ENCODE data around the gene ADM2. TPM values are rescaled to one million over a fixed set of nuclear protein-coding genes. Genes with fewer than 3 reads are reported as not detected.

The ADM2 gene
- total RNA-seq, 1 donor from 2014 or later: 3.7 TPM

DNA sequence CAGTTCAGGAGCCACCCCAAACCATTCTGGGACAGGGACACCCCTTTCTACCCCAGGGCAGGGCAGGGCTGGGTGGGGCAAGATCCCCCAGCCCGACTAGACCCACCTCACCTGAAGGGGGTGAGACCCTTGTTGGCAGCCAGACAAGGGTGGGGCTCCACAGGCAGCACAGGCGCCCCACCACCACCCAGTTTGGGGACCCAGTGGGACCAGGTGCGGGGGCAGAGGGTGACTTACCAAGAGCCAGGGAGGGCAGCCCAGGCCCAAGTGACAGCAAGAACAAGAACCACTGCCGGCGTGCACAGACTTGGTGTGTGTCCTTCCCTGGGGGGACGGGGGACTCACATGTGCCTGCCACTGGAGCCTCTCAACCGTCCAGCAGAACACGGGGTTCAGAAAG is 2.2 kb downstream of the ADM2 start:
- H3K4me3 ChIP-seq (ENCODE audit: low read depth, low read length): no peak overlapping the region
- DNase-seq (ENCODE audit: low read depth): no peak
- no peak for FAIRE-seq

DNA sequence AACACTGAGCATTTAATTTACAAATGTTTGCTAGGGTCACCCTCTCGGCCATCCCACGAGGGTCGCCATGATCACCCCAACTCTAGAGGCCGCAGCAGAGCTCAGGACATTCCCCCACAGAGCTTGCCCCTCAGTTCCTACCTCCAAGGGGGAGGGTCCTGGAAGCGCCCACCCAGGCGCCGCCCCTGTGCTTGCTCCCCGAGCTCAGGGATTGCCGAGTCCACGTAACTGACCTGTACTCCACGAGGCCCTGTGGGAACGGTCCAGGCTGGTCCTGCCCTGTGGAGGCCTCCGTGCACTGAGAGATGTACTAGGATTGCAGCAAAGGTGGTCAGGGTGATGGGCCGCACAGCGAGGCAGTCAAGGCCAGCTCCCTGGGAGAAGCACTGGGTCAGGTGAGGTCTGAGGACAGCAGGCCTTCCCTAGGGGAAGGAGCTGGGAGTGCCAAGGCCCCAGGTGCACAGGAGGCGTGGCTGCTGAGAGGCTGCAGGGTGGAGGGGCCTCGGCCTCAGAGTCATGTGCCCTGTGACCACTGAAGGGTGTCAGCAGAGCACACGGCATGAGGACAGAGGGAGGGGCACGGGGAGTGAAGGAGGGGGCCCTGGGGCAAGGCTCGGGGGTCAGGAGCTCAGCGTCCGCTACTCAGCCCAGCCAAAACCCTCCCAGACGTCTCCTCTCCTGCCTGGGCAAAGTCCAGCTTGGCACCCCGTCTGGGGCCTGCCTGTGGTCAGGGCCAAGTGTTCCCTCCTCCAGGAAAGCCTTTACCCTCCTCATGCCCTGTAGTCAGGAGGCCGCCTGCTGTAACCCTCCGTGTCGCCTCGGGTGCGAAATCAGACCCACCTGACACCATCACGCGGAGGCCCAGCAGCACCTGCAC is 2.9 kb downstream of the ADM2 start:
- peaks cover 6% of the 10 kb centered on the region for H3K36me3 ChIP-seq (ENCODE audit: control insufficient read depth, insufficient read depth, low read length)
- no peak for TF ChIP-seq CTCF (IDR thresholded peaks at IDR 0.05; ENCODE audit: insufficient read depth, low read length, severe bottlenecking)
- FAIRE-seq: no peak
- H3K27me3 ChIP-seq (ENCODE audit: control insufficient read depth, insufficient read depth, low read length): peaks cover 4% of the 10 kb centered on the region
- no peak for DNase-seq (ENCODE audit: low read depth)
- H3K4me3 ChIP-seq (ENCODE audit: low read depth, low read length): no peak overlapping the region

More for the DNA sequence above, 2.2 kb downstream of the ADM2 start:
- H3K27me3 ChIP-seq (ENCODE audit: control insufficient read depth, insufficient read depth, low read length): peaks cover 4% of the 10 kb centered on the region
- TF ChIP-seq CTCF (IDR thresholded peaks at IDR 0.05; ENCODE audit: insufficient read depth, low read length, severe bottlenecking): no peak
- H3K36me3 ChIP-seq (ENCODE audit: control insufficient read depth, insufficient read depth, low read length): peaks cover 6% of the 10 kb centered on the region

DNA sequence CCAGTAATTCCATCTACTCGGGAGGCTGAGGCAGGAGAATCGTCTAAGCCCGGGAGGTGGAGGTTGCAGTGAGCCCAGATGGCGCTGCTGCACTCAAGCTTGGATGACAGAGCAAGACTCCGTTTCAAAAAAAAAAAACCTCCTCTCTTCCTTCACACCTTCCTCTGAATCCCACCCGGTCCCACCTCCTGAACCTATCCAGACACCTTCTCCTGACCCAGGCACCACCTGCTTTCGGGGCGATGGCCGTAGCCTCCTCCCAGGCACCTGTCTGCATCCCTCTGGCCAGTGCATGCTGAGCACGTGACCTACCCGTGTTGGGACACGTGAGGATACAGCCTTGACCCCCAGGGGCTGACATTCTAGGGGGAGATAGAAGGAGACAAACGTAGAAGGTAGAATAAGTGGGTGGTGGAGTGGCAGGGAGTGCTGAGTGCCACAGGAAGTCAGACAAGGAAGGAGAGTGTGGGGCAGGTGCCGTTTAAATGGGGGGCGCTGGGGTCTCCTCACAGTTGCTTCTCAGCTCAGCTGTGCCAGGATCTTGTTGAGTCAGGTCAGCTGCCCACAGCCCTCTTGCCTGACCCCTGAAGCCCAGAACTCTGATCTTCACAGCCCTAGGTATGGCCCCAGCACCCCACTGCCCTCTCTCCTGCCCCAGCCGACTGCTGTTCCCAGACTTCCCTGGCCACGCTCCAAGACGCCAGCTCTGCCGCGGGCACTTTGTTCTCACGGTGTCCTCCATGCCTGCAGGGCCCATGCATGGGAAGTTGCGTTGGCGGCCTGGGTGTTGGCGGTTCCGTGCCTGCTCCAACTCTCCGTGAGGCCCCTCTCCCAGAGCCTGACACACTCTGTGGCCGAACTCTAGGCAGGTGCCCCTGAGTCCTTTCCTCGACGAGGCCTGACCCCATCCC is 4.1 kb downstream of the ADM2 start:
- Histone ChIP-seq H3K4me3 (ENCODE audit: low read depth, low read length) (no peak overlapping the region), H3K27me3 (ENCODE audit: control insufficient read depth, insufficient read depth, low read length) (peaks cover 4% of the 10 kb centered on the region), H3K36me3 (ENCODE audit: control insufficient read depth, insufficient read depth, low read length) (peaks cover 6% of the 10 kb centered on the region)
- peak; percentile 13 for TF ChIP-seq CTCF (IDR thresholded peaks at IDR 0.05; ENCODE audit: insufficient read depth, low read length, severe bottlenecking)
- FAIRE-seq (no peak), DNase-seq (ENCODE audit: low read depth) (no peak)

GRCh38 chr22:50486561-50487289 is 5.4 kb downstream of the ADM2 start, which contains the start of gene MIOX:
MIOX (plus strand) TSS chr22:50486859; CDS start chr22:50486898, 39 bp downstream.
- DNase-seq (ENCODE audit: low read depth) (no peak), FAIRE-seq (no peak)
- H3K36me3 ChIP-seq (ENCODE audit: control insufficient read depth, insufficient read depth, low read length): peaks cover 6% of the 10 kb centered on the region
- no peak within 1 kb of the TSS for H3K4me3 ChIP-seq (ENCODE audit: low read depth, low read length)
- no peak for TF ChIP-seq CTCF (IDR thresholded peaks at IDR 0.05; ENCODE audit: insufficient read depth, low read length, severe bottlenecking)
- peaks cover 4% of the 10 kb centered on the region for H3K27me3 ChIP-seq (ENCODE audit: control insufficient read depth, insufficient read depth, low read length)

DNA sequence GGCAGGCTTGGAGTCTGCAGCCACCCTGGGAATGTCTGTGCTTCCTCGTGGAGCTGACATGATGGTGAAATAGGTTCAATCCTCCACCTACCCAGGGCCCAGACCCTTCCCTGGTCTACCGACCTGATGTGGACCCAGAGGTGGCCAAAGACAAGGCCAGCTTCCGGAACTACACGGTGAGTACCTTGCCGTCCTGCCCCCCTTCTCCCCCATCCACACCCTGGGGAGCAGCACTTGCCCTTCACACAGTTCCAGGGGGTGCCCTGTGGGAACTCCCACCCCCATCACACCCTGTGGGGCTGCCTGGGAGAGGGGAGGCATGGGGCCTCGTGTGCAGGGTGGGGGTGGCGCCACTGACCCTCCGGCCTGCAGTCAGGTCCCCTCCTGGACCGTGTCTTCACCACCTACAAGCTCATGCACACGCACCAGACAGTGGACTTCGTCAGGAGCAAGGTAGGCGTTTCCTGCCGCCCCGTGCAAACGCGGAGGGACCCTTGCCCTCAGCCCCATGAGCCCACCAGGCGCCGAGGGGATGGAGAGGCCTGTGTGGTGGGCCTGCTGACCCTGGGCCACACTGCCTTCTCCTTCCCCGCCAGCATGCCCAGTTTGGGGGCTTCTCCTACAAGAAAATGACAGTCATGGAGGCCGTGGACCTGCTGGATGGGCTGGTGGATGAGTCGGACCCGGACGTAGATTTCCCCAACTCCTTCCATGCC is 6.1 kb downstream of the ADM2 start:
- H3K36me3 ChIP-seq (ENCODE audit: control insufficient read depth, insufficient read depth, low read length): peaks cover 6% of the 10 kb centered on the region
- H3K27me3 ChIP-seq (ENCODE audit: control insufficient read depth, insufficient read depth, low read length): peaks cover 4% of the 10 kb centered on the region
- FAIRE-seq (no peak), DNase-seq (ENCODE audit: low read depth) (no peak)
- no peak for TF ChIP-seq CTCF (IDR thresholded peaks at IDR 0.05; ENCODE audit: insufficient read depth, low read length, severe bottlenecking)
- H3K4me3 ChIP-seq (ENCODE audit: low read depth, low read length): no peak overlapping the region
